ENCODE measurements around the gene FTL.

DNA sequence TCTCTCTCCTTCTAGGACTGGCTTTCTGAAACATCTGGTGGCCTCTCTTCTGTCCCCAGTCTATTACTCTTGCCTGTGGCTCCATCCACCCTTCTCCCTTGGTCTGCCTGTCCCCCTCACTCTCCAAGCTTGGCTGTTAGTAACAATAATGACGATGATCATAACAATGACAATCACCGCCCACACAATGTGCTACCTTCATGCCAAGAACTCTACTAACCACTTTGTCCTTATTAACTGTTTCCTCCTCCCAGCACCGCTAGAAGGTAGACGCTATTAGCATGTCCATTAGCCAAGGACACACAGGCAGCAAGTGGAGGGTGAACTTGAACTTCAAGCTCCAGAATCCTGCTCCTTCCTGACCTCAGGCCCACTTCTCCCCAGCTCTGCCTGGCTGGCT, 25.3 kb downstream of the FTL start:
- TF ChIP-seq, protein P1, sequence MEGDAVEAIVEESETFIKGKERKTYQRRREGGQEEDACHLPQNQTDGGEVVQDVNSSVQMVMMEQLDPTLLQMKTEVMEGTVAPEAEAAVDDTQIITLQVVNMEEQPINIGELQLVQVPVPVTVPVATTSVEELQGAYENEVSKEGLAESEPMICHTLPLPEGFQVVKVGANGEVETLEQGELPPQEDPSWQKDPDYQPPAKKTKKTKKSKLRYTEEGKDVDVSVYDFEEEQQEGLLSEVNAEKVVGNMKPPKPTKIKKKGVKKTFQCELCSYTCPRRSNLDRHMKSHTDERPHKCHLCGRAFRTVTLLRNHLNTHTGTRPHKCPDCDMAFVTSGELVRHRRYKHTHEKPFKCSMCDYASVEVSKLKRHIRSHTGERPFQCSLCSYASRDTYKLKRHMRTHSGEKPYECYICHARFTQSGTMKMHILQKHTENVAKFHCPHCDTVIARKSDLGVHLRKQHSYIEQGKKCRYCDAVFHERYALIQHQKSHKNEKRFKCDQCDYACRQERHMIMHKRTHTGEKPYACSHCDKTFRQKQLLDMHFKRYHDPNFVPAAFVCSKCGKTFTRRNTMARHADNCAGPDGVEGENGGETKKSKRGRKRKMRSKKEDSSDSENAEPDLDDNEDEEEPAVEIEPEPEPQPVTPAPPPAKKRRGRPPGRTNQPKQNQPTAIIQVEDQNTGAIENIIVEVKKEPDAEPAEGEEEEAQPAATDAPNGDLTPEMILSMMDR (IDR thresholded peaks at IDR 0.05), result no peak
- TF ChIP-seq POLR2A (IDR thresholded peaks at IDR 0.05) (no peak), EP300 (IDR thresholded peaks at IDR 0.05) (no peak), POLR2AphosphoS5 (IDR thresholded peaks at IDR 0.05) (no peak)
